ENCODE results near the gene NMNAT3.

The NMNAT3 gene

DNA sequence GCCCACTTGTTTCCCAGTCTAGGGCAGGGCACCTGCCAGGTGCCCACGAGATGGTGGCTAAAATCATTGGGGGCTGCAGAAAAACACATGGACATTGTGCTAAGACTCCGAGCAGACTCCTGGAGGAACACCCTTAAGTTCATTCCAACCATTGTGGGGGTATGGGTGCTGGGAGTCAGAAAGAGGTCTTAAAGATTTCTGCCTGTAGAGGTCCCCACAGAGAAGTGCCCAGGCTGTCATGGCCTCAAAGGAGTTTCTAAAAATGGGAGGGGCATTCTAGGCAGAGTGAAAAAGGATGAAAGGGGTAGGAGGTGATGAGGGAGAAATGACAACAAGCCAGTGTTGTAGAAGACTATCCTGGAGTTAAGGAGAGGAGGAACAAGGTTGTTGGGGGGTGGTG lies 155.4 kb downstream of the NMNAT3 start:
- Histone ChIP-seq H3K4me3 (ENCODE audit: control insufficient read depth in 1 of 7, extremely low read depth in 1 of 7, insufficient read depth in 4 of 7, low read depth in 2 of 7, low read length in 6 of 7) (no peak overlapping the region), H3K36me3 (ENCODE audit: control insufficient read depth in 4 of 4, insufficient read depth in 4 of 4, low read length in 3 of 4) (no peaks in the 10 kb centered on the region), H3K27me3 (replicated peaks in 2 of 5; ENCODE audit: control insufficient read depth in 4 of 5, insufficient read depth in 5 of 5, low read length in 4 of 5) (no peaks in the 10 kb centered on the region), H3K9me3 (ENCODE audit: control extremely low read depth in 1 of 5, control insufficient read depth in 4 of 5, insufficient read depth in 2 of 5, low read depth in 1 of 5, low read length in 4 of 5) (no peaks in the 10 kb centered on the region), H3K27ac (ENCODE audit: insufficient read depth in 1 of 2, low read depth in 1 of 2, low read length in 2 of 2, poor library complexity in 1 of 2, severe bottlenecking in 2 of 2) (no peak overlapping the region), H3K4me1 (ENCODE audit: control extremely low read depth in 1 of 4, control insufficient read depth in 4 of 4, insufficient read depth in 4 of 4, low read length in 3 of 4) (no peaks in the 10 kb centered on the region)
- WGBS (ENCODE audit: insufficient coverage), result 67% methylated on average over 2 of the region's 2 CpGs
- CTCF ChIA-PET, result no interaction called here
- POLR2A ChIA-PET, result no interaction called here
- DNase-seq, result no peak

DNA sequence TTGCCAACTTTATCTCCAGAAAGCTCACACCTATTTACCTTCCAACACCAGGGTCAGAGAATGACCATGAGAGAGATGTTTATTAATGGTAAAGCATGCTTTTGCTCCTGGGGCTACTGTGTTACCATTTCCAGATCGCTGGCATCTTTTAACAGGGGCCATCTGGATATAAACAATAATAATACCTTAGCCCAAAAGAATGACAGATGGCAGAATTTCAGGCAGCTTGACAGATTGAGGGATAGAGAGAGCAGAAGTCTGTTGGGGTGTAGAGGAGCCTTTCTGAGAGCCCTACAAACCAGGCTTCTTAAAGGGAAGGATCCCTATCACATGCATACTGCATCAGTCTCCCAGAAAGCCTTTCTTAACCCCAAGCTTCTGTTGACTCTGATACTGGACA lies 156.0 kb downstream of the NMNAT3 start:
- Histone ChIP-seq H3K4me3 (ENCODE audit: control insufficient read depth in 1 of 7, extremely low read depth in 1 of 7, insufficient read depth in 4 of 7, low read depth in 2 of 7, low read length in 6 of 7) (no peak overlapping the region), H3K36me3 (ENCODE audit: control insufficient read depth in 4 of 4, insufficient read depth in 4 of 4, low read length in 3 of 4) (no peaks in the 10 kb centered on the region), H3K4me1 (ENCODE audit: control extremely low read depth in 1 of 4, control insufficient read depth in 4 of 4, insufficient read depth in 4 of 4, low read length in 3 of 4) (no peaks in the 10 kb centered on the region), H3K27me3 (replicated peaks in 2 of 5; ENCODE audit: control insufficient read depth in 4 of 5, insufficient read depth in 5 of 5, low read length in 4 of 5) (no peaks in the 10 kb centered on the region), H3K9me3 (ENCODE audit: control extremely low read depth in 1 of 5, control insufficient read depth in 4 of 5, insufficient read depth in 2 of 5, low read depth in 1 of 5, low read length in 4 of 5) (no peaks in the 10 kb centered on the region), H3K27ac (ENCODE audit: insufficient read depth in 1 of 2, low read depth in 1 of 2, low read length in 2 of 2, poor library complexity in 1 of 2, severe bottlenecking in 2 of 2) (no peak overlapping the region)
- no peak for DNase-seq
- WGBS (ENCODE audit: insufficient coverage), result no CpG with 5 or more reads among the region's 1 CpG
- POLR2A ChIA-PET, result no interaction called here
- CTCF ChIA-PET, result no interaction called here

DNA sequence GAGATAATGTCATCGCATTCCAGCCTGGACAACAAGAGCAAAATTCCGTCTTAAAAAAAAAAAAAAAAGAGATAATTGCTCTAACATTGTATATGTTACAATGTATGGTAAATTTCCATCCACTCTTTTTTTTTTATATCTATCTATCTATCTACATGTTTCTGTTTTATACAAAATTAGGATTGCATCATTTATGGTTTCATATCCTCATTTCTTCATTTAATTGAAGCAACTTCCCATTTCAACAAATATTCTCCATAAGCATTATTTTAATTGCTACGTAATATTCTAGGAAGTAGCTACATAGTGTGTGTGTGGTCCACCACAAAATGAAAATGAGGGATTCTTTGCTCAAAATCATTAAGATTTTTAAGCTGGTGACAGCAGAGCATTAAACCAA lies 156.6 kb downstream of the NMNAT3 start:
- DNase-seq, result no peak

DNA sequence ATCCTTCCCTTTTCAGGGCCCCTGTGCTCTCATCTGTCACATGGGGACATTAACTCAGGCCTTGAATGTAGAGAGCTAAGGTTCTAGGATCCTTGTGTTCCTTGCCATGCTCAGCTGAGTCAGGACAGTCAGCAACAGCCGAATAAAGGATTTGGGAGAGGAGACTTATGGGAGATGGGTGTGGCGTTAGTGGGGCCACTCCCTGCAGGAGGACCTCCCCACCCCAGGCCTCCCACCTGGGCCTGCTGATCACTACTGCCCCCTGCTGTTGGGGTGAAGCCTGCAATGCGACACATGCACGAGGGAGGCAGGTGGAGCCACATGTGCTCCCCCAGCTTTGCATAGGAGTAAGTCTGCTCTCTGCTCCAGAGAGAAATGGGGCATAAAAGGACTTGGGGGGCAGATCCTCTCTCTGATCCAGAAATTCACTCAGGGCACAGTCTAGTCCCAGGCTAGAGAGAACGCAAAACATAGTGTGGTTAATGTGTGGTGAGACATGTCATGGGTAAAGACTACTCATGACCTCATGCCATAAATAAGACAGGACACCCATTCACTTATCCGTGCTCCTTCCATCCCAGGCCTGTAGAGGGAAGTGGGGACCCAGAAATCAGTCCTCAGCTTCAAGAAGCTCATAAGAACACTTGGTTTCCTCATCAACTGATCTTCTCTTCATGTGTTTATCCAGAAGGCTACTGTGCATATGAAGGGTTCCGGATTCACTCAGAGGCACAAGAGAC lies 157.6 kb downstream of the NMNAT3 start:
- 80% methylated on average over 3 of the region's 7 CpGs for WGBS (ENCODE audit: insufficient coverage)
- H3K4me1 ChIP-seq (ENCODE audit: control extremely low read depth in 1 of 4, control insufficient read depth in 4 of 4, insufficient read depth in 4 of 4, low read length in 3 of 4), result no peaks in the 10 kb centered on the region
- no peak overlapping the region for H3K27ac ChIP-seq (ENCODE audit: insufficient read depth in 1 of 2, low read depth in 1 of 2, low read length in 2 of 2, poor library complexity in 1 of 2, severe bottlenecking in 2 of 2)
- ChIA-PET CTCF (no interaction called here), POLR2A (no interaction called here)
- no peak for DNase-seq
- H3K4me3 ChIP-seq (ENCODE audit: control insufficient read depth in 1 of 7, extremely low read depth in 1 of 7, insufficient read depth in 4 of 7, low read depth in 2 of 7, low read length in 6 of 7), result no peak overlapping the region
- no peaks in the 10 kb centered on the region for H3K36me3 ChIP-seq (ENCODE audit: control insufficient read depth in 4 of 4, insufficient read depth in 4 of 4, low read length in 3 of 4)
- no peaks in the 10 kb centered on the region for H3K9me3 ChIP-seq (ENCODE audit: control extremely low read depth in 1 of 5, control insufficient read depth in 4 of 5, insufficient read depth in 2 of 5, low read depth in 1 of 5, low read length in 4 of 5)
- H3K27me3 ChIP-seq (replicated peaks in 2 of 5; ENCODE audit: control insufficient read depth in 4 of 5, insufficient read depth in 5 of 5, low read length in 4 of 5), result peaks cover 0 to 2% (median 0%) of the 10 kb centered on the region in 5 experiments

More for the DNA sequence above, 156.6 kb downstream of the NMNAT3 start:
- Histone ChIP-seq H3K27me3 (replicated peaks in 2 of 5; ENCODE audit: control insufficient read depth in 4 of 5, insufficient read depth in 5 of 5, low read length in 4 of 5) (peaks cover 0 to 2% (median 0%) of the 10 kb centered on the region in 5 experiments), H3K9me3 (ENCODE audit: control extremely low read depth in 1 of 5, control insufficient read depth in 4 of 5, insufficient read depth in 2 of 5, low read depth in 1 of 5, low read length in 4 of 5) (no peaks in the 10 kb centered on the region), H3K27ac (ENCODE audit: insufficient read depth in 1 of 2, low read depth in 1 of 2, low read length in 2 of 2, poor library complexity in 1 of 2, severe bottlenecking in 2 of 2) (no peak overlapping the region), H3K36me3 (ENCODE audit: control insufficient read depth in 4 of 4, insufficient read depth in 4 of 4, low read length in 3 of 4) (no peaks in the 10 kb centered on the region), H3K4me3 (ENCODE audit: control insufficient read depth in 1 of 7, extremely low read depth in 1 of 7, insufficient read depth in 4 of 7, low read depth in 2 of 7, low read length in 6 of 7) (no peak overlapping the region), H3K4me1 (ENCODE audit: control extremely low read depth in 1 of 4, control insufficient read depth in 4 of 4, insufficient read depth in 4 of 4, low read length in 3 of 4) (no peaks in the 10 kb centered on the region)
- no CpG with 5 or more reads among the region's 3 CpGs for WGBS (ENCODE audit: insufficient coverage)
- ChIA-PET POLR2A (no interaction called here), CTCF (no interaction called here)

DNA sequence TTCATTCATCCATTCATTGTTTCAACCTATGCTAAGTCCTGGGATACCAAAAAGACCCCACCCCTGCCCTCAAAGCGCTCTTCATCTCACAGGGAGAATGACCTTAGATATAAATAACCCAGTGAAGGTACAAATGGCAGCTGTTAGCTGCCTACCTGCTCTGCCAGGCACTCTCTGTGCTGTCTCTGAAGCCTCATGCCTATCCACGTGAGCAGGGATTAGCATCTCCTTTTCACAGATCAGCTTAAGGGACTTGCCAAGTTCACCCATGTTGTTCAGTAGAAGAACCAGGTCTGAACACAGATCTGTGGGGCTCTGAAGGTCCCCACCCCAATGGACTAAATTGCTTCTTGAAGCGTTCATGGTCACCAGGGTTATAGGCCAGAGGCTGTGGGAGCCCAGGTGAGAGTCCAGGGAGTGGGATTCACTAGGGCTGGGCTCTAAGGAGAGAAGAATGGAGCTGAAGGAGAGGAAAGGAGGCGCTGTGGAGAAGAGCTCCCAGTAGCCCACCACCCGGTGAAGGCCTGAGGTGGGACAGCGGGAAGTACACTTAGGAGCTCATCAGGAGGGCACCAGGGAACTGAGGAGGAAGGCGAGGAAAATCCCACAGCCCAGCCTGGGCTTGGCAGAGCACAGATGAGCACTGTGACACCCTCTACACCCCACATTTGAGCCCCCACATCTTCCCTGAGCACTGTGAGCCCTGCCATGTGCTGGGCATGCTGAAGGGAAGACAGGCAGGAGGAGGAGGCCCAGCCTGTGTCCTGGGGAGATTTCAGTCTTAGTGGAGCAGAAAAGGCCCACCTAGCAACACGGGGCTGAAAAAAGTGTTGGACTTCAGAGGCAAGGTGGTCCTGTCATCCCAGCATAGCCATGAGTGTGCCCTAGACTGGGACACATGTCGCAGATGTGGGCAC lies 158.6 kb downstream of the NMNAT3 start:
- DNase-seq, result no peak
- Histone ChIP-seq H3K27me3 (replicated peaks in 2 of 5; ENCODE audit: control insufficient read depth in 4 of 5, insufficient read depth in 5 of 5, low read length in 4 of 5) (peaks cover 0 to 2% (median 0%) of the 10 kb centered on the region in 5 experiments), H3K36me3 (ENCODE audit: control insufficient read depth in 4 of 4, insufficient read depth in 4 of 4, low read length in 3 of 4) (no peaks in the 10 kb centered on the region), H3K27ac (ENCODE audit: insufficient read depth in 1 of 2, low read depth in 1 of 2, low read length in 2 of 2, poor library complexity in 1 of 2, severe bottlenecking in 2 of 2) (no peak overlapping the region), H3K4me3 (ENCODE audit: control insufficient read depth in 1 of 7, extremely low read depth in 1 of 7, insufficient read depth in 4 of 7, low read depth in 2 of 7, low read length in 6 of 7) (no peak overlapping the region), H3K9me3 (ENCODE audit: control extremely low read depth in 1 of 5, control insufficient read depth in 4 of 5, insufficient read depth in 2 of 5, low read depth in 1 of 5, low read length in 4 of 5) (no peaks in the 10 kb centered on the region), H3K4me1 (ENCODE audit: control extremely low read depth in 1 of 4, control insufficient read depth in 4 of 4, insufficient read depth in 4 of 4, low read length in 3 of 4) (no peaks in the 10 kb centered on the region)
- WGBS (ENCODE audit: insufficient coverage), result 91% methylated on average over 8 of the region's 9 CpGs
- ChIA-PET CTCF (no interaction called here), POLR2A (no interaction called here)

DNA sequence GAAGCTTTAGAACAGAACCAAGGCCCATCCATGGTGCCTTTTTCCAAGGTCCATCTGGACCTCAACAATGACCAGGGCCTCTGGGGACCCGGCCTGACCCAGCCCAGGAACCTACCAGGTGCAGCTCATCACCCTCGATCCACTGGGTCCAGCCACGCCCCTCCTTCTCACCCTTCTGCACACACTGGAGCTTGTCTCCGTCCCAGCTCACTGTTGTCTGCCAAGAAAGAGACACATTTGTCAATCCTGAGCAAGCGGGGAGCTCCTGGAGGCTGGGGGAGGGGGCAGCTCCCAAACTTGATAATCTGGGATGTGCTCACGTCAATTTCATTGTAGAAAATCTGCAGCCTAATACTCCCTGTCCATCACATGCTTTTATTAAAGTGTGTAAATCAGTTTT lies 159.5 kb downstream of the NMNAT3 start:
- Histone ChIP-seq H3K27ac (ENCODE audit: insufficient read depth in 1 of 2, low read depth in 1 of 2, low read length in 2 of 2, poor library complexity in 1 of 2, severe bottlenecking in 2 of 2) (no peak overlapping the region), H3K9me3 (ENCODE audit: control extremely low read depth in 1 of 5, control insufficient read depth in 4 of 5, insufficient read depth in 2 of 5, low read depth in 1 of 5, low read length in 4 of 5) (no peaks in the 10 kb centered on the region), H3K27me3 (replicated peaks in 2 of 5; ENCODE audit: control insufficient read depth in 4 of 5, insufficient read depth in 5 of 5, low read length in 4 of 5) (peaks cover 0 to 2% (median 0%) of the 10 kb centered on the region in 5 experiments), H3K4me1 (ENCODE audit: control extremely low read depth in 1 of 4, control insufficient read depth in 4 of 4, insufficient read depth in 4 of 4, low read length in 3 of 4) (no peaks in the 10 kb centered on the region), H3K4me3 (ENCODE audit: control insufficient read depth in 1 of 7, extremely low read depth in 1 of 7, insufficient read depth in 4 of 7, low read depth in 2 of 7, low read length in 6 of 7) (no peak overlapping the region), H3K36me3 (ENCODE audit: control insufficient read depth in 4 of 4, insufficient read depth in 4 of 4, low read length in 3 of 4) (no peaks in the 10 kb centered on the region)
- ChIA-PET POLR2A (no interaction called here), CTCF (no interaction called here)
- WGBS (ENCODE audit: insufficient coverage), result 97% methylated on average over 4 of the region's 6 CpGs
- DNase-seq, result no peak

All from common myeloid progenitor, CD34-positive (primary cell).